Measurements from ENCODE around the gene RRP1. TPM values are rescaled to one million over a fixed set of nuclear protein-coding genes. Genes with fewer than 3 reads are reported as not detected.

RRP1 gene
- polyA plus RNA-seq, 6 donors from 2014 or later, result 9.4 to 18.6 (median 10.9) TPM

Other genes with a start within 250 kb of the RRP1 start
- gene HSF2BP, start 130.1 kb upstream of the RRP1 start, polyA plus RNA-seq (ENCODE audit: low read depth in 6 of 6), result 1 to 10 TPM in 1 of 6 donors, under 1 TPM in 3, not detected in 2; 0.13 to 1.2 (median 0.49) TPM
- gene RRP1B, start 130.0 kb upstream of the RRP1 start, polyA plus RNA-seq (ENCODE audit: low read depth in 6 of 6), result 10 to 100 TPM in 5 of 6 donors, 1 to 10 TPM in 1; 9.2 to 30.3 (median 21.1) TPM
- 10 to 100 TPM; 28.5 to 46.1 (median 39.2) TPM for gene PDXK, start 70.4 kb upstream of the RRP1 start, polyA plus RNA-seq (ENCODE audit: low read depth in 6 of 6)
- gene CSTB, start 13.3 kb upstream of the RRP1 start, polyA plus RNA-seq (ENCODE audit: low read depth in 6 of 6), result 10 to 100 TPM; 25.1 to 75.7 (median 39.2) TPM
- 10 to 100 TPM in 2 of 6 donors, 1 to 10 TPM in 4; 6.4 to 11.9 (median 8.1) TPM for gene AGPAT3, start 75.6 kb downstream of the RRP1 start, polyA plus RNA-seq (ENCODE audit: low read depth in 6 of 6)
- 10 to 100 TPM; 23.9 to 32.2 (median 28.0) TPM for gene TRAPPC10, start 222.7 kb downstream of the RRP1 start, polyA plus RNA-seq (ENCODE audit: low read depth in 6 of 6)